Retinal pigment epithelial cell (primary cell): ENCODE measurements around the gene PTPN6.

Experiments used
- DNase-seq: peaks from one replicate; pipeline ENCODE4 v3.0.0-alpha.2; 2010; ENCODE audit warnings: low read depth
- H3K4me3 ChIP-seq: 2 replicates; pipeline ENCODE4 v1.5.1; 2011; ENCODE audit warnings: mild to moderate bottlenecking, low read length, control low read depth, moderate library complexity
- TF ChIP-seq, protein P1 (sequence below): conservative IDR thresholded peaks from 2 replicates; pipeline ENCODE4 v1.5.1; 2011; ENCODE audit warnings: low read depth, low read length, control low read depth, inconsistent platforms

The PTPN6 gene

DNA sequence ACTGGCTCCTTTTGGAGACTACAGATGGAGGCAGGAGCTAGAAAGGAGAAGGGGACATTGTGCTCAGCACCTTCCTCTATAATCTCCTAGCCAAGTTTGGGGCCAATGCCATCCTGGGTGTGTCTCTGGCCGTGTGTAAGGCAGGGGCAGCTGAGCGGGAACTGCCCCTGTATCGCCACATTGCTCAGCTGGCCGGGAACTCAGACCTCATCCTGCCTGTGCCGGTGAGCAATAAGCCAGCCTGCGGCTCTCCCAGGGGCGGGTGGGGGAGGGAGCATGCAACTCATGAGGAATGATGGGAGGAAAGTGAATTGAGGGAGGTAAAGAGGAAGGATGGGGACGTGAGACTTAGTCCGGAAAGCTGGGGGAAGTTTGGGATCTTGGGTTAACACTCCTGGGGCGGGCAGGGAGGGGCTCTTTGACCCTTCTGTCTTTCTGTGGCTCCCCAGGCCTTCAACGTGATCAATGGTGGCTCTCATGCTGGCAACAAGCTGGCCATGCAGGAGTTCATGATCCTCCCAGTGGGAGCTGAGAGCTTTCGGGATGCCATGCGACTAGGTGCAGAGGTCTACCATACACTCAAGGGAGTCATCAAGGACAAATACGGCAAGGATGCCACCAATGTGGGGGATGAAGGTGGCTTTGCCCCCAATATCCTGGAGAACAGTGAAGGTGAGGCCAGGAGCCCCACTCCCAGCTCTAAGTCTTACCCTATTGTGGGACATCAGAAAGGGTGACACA is 33.5 kb upstream of the PTPN6 start:
- H3K4me3 ChIP-seq = no peak overlapping the region

DNA sequence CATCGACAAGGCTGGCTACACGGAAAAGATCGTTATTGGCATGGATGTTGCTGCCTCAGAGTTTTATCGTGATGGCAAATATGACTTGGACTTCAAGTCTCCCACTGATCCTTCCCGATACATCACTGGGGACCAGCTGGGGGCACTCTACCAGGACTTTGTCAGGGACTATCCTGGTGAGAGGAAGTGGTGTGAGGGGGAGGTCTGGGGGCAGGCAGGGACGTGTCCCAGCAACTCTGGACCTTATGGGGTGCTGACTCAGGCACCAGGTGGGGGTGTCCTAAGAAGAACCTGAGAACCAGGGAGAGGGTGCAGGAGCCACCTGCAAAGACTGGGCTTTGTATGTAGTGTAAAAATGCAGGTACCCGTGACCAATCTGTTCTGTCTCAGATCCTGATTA is 31.6 kb upstream of the PTPN6 start:
- no peak overlapping the region for H3K4me3 ChIP-seq
- no peak for DNase-seq
- TF ChIP-seq, protein P1, sequence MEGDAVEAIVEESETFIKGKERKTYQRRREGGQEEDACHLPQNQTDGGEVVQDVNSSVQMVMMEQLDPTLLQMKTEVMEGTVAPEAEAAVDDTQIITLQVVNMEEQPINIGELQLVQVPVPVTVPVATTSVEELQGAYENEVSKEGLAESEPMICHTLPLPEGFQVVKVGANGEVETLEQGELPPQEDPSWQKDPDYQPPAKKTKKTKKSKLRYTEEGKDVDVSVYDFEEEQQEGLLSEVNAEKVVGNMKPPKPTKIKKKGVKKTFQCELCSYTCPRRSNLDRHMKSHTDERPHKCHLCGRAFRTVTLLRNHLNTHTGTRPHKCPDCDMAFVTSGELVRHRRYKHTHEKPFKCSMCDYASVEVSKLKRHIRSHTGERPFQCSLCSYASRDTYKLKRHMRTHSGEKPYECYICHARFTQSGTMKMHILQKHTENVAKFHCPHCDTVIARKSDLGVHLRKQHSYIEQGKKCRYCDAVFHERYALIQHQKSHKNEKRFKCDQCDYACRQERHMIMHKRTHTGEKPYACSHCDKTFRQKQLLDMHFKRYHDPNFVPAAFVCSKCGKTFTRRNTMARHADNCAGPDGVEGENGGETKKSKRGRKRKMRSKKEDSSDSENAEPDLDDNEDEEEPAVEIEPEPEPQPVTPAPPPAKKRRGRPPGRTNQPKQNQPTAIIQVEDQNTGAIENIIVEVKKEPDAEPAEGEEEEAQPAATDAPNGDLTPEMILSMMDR = no peak

More for the DNA sequence above, 33.5 kb upstream of the PTPN6 start:
- DNase-seq = no peak
- TF ChIP-seq, protein P1 = no peak

DNA sequence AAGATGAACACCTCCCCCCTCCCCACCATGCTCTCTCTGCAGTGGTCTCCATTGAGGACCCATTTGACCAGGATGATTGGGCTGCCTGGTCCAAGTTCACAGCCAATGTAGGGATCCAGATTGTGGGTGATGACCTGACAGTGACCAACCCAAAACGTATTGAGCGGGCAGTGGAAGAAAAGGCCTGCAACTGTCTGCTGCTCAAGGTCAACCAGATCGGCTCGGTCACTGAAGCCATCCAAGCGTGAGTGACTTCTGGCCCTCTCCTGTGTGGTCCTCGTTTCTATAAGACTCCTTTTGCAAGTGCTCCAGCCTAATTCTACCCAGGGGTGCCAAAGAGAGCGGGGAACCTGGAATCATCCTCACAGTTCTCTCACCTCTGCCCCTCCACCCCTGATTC is 29.6 kb upstream of the PTPN6 start:
- no peak overlapping the region for H3K4me3 ChIP-seq
- DNase-seq = no peak
- TF ChIP-seq, protein P1 = no peak

DNA sequence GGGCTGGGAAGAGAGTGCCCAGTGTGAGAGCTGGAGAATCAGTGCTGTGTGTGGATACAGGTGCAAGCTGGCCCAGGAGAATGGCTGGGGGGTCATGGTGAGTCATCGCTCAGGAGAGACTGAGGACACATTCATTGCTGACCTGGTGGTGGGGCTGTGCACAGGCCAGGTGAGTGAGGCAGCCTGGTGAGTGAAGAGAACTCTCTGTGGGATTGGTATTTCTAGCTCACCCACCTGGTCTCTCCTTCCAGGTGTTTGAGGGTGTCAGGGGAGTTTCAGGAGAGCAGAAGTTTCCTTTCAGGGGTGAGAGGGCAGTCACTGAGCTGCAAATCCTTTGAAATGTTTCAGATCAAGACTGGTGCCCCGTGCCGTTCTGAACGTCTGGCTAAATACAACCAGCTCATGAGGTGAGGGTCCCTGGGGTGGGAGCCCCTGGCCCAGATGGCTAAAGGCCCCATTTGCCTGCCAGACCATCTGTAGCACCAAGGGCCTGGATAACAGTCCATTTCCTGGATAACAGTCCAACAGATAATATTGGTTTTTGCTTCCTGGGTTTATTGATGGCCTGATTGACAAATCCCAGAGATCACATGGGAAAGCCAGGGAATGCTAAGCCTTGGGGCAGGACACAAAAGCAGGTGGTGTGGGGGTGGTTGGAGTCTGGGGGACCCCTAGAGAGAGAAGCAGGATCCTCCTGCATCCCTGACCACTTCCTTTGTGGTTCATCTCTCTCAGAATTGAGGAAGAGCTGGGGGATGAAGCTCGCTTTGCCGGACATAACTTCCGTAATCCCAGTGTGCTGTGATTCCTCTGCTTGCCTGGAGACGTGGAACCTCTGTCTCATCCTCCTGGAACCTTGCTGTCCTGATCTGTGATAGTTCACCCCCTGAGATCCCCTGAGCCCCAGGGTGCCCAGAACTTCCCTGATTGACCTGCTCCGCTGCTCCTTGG is 28.9 kb upstream of the PTPN6 start:
- H3K4me3 ChIP-seq = no peak overlapping the region
- no peak for DNase-seq
- TF ChIP-seq, protein P1 = no peak

DNA sequence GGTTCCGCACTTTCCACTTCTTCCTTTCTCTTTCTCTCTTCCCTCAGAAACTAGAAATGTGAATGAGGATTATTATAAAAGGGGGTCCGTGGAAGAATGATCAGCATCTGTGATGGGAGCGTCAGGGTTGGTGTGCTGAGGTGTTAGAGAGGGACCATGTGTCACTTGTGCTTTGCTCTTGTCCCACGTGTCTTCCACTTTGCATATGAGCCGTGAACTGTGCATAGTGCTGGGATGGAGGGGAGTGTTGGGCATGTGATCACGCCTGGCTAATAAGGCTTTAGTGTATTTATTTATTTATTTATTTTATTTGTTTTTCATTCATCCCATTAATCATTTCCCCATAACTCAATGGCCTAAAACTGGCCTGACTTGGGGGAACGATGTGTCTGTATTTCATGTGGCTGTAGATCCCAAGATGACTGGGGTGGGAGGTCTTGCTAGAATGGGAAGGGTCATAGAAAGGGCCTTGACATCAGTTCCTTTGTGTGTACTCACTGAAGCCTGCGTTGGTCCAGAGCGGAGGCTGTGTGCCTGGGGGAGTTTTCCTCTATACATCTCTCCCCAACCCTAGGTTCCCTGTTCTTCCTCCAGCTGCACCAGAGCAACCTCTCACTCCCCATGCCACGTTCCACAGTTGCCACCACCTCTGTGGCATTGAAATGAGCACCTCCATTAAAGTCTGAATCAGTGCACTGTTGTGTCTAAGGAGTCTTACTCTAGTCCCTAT is 28.0 kb upstream of the PTPN6 start:
- H3K4me3 ChIP-seq = no peak overlapping the region
- TF ChIP-seq, protein P1 = no peak
- no peak for DNase-seq

DNA sequence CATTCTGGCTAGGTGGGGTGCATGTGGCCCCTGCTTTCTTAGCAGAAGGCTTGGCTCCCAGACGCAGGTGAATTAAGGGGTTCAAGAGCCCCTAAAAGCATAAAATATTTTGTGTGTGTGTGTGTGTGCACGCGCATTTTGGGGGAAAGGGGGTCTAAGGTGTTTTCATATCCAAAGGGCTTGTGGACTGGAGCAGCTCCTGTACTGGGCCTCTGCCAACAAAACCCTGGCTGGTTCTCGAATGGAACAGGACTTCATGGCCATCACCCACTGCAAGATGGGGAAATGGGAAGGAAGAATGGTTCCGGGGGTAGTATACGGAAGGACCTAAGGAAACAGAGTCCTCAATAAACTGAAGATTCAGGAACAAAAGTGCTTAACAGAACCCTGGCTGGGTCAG is 27.3 kb upstream of the PTPN6 start:
- no peak overlapping the region for H3K4me3 ChIP-seq
- TF ChIP-seq, protein P1 = no peak
- DNase-seq = no peak
